Fibroblast of villous mesenchyme (primary cell): ENCODE data around the gene IKZF1. TPM values are rescaled to one million over a fixed set of nuclear protein-coding genes. Genes with fewer than 3 reads are reported as not detected.

ENCODE experiments used
- DNase-seq: peaks from one replicate; pipeline ENCODE4 v3.0.0-alpha.2; 2010; ENCODE audit warnings: low read depth
- H3K4me3 ChIP-seq: 2 replicates; pipeline ENCODE4 v1.5.1; 2011; ENCODE audit warnings: low read depth, mild to moderate bottlenecking, low read length
- CTCF ChIP-seq: IDR thresholded peaks from 2 replicates; pipeline ENCODE4 v1.5.1; 2012; ENCODE audit warnings: low read depth, mild to moderate bottlenecking, low read length; ENCODE audit not compliant: insufficient read depth
- total RNA-seq: library from RNA; depleted of rRNA; stranded (reverse); fragments of >200 nt; gene quantifications from 2 replicates; pipeline ENCODE4 v1.2.3, GENCODE V29; 2012

Gene IKZF1
- total RNA-seq, 1 donor: not detected

GRCh38 chr7:50428911-50429310, 124.4 kb downstream of the IKZF1 start:
- no peak overlapping the region for H3K4me3 ChIP-seq
- no peak for DNase-seq
- no peak for TF ChIP-seq CTCF

GRCh38 chr7:50431316-50431715, 126.8 kb downstream of the IKZF1 start:
- TF ChIP-seq CTCF: no peak
- no peak overlapping the region for H3K4me3 ChIP-seq
- DNase-seq: no peak

- DNase-seq: no peak
- no peak overlapping the region for H3K4me3 ChIP-seq
- TF ChIP-seq CTCF: no peak
Observed at GRCh38 chr7:50431722-50432305, 127.3 kb downstream of the IKZF1 start.

GRCh38 chr7:50436133-50436806, 131.8 kb downstream of the IKZF1 start:
- no peak for TF ChIP-seq CTCF
- peak; percentile 78 for DNase-seq
- no peak overlapping the region for H3K4me3 ChIP-seq

GRCh38 chr7:50446542-50446960, 142.0 kb downstream of the IKZF1 start:
- H3K4me3 ChIP-seq: no peak overlapping the region
- no peak for TF ChIP-seq CTCF
- peak; percentile 70 for DNase-seq

GRCh38 chr7:50448823-50449222, 144.3 kb downstream of the IKZF1 start:
- no peak for TF ChIP-seq CTCF
- no peak for DNase-seq
- no peak overlapping the region for H3K4me3 ChIP-seq

- TF ChIP-seq CTCF: no peak
- H3K4me3 ChIP-seq: peak overlapping the region; percentile 79
- no peak for DNase-seq
Observed at GRCh38 chr7:50449501-50449880, 145.0 kb downstream of the IKZF1 start.
